Activated CD8-positive, alpha-beta memory T cell treated with anti-CD3 and anti-CD28 coated beads for 1 hour (primary cell): ENCODE measurements around the gene WDR17.

ENCODE experiments used
- DNase-seq, 2 donors: peaks; one replicate each; pipeline ENCODE4 v3.0.0-alpha.2; 2020; ENCODE audit warnings: low read depth in 1 of 2; ENCODE audit errors: extremely low read depth in 1 of 2

Gene WDR17

GRCh38 chr4:176090115-176090514, 24.5 kb downstream of the WDR17 start:
- DNase-seq = no peak

GRCh38 chr4:176099314-176099713, 33.7 kb downstream of the WDR17 start:
- DNase-seq = no peak

GRCh38 chr4:176102414-176103063, 36.9 kb downstream of the WDR17 start:
- DNase-seq = no peak

GRCh38 chr4:176107695-176108094, 42.1 kb downstream of the WDR17 start:
- DNase-seq = no peak

- DNase-seq = no peak
Observed at GRCh38 chr4:176123710-176124407, 58.2 kb downstream of the WDR17 start.

- no peak for DNase-seq
Observed at GRCh38 chr4:176125063-176125462, 59.4 kb downstream of the WDR17 start.

GRCh38 chr4:176134670-176135069, 69.0 kb downstream of the WDR17 start:
- DNase-seq = no peak

- DNase-seq = no peak
Observed at GRCh38 chr4:176137631-176138030, 72.0 kb downstream of the WDR17 start.

- no peak for DNase-seq
Observed at GRCh38 chr4:176139518-176139917, 73.9 kb downstream of the WDR17 start.

GRCh38 chr4:176142253-176142652, 76.6 kb downstream of the WDR17 start:
- DNase-seq = no peak

- DNase-seq = no peak
Observed at GRCh38 chr4:176149680-176150355, 84.2 kb downstream of the WDR17 start.

GRCh38 chr4:176150356-176150682, 84.7 kb downstream of the WDR17 start:
- no peak for DNase-seq

GRCh38 chr4:176150704-176151103, 85.1 kb downstream of the WDR17 start:
- DNase-seq = no peak

GRCh38 chr4:176153124-176153523, 87.5 kb downstream of the WDR17 start:
- no peak for DNase-seq

- DNase-seq = no peak
Observed at GRCh38 chr4:176156656-176157055, 91.0 kb downstream of the WDR17 start.

GRCh38 chr4:176163041-176163440, 97.4 kb downstream of the WDR17 start:
- no peak for DNase-seq

- DNase-seq = no peak
Observed at GRCh38 chr4:176185051-176185450, 119.4 kb downstream of the WDR17 start.

GRCh38 chr4:176186067-176186466, 120.4 kb downstream of the WDR17 start:
- DNase-seq = no peak

GRCh38 chr4:176186671-176187395, 121.2 kb downstream of the WDR17 start:
- DNase-seq = no peak

- DNase-seq = no peak
Observed at GRCh38 chr4:176187624-176188023, 122.0 kb downstream of the WDR17 start.

- no peak for DNase-seq
Observed at GRCh38 chr4:176188654-176189053, 123.0 kb downstream of the WDR17 start.
